ENCODE measurements around the gene ADISSP. TPM values are rescaled to one million over a fixed set of nuclear protein-coding genes. Genes with fewer than 3 reads are reported as not detected.
A peak's percentile ranks its signal among the peaks of the same experiment; 100 is the strongest.

Gene ADISSP
- total and polyA plus RNA-seq, 9 of the 15 experiments (the other 6 are each of a cell fraction or from before 2014, with no cell fraction given): 1.4 to 70.6 (median 23.4) TPM

GRCh38 chr20:3781153-3781910, 13.8 kb upstream of the ADISSP start, which contains the start of gene SPEF1 (continued):
- TF ChIP-seq USF1 (CRISPR knock-in tag; IDR thresholded peaks at IDR 0.05) (no peak), NCOA2 (IDR thresholded peaks at IDR 0.05; ENCODE audit: partially characterized antibody in 2 of 2) (no peak), SMC3 (conservative IDR thresholded peaks at IDR 0.05; ENCODE audit: insufficient read depth, low read depth, low read length) (no peak), DPF2 (IDR thresholded peaks at IDR 0.05) (no peak), ZNF263 (CRISPR knock-in tag; IDR thresholded peaks at IDR 0.05; ENCODE audit: borderline replicate concordance) (peak; percentile 74), SMARCE1 (IDR thresholded peaks at IDR 0.05) (no peak), ZNF280A (IDR thresholded peaks at IDR 0.05; ENCODE audit: low read depth, partially characterized antibody) (no peak), ZNF121 (CRISPR knock-in tag; conservative IDR thresholded peaks at IDR 0.05) (no peak), CBX3 (IDR thresholded peaks at IDR 0.05; ENCODE audit: borderline replicate concordance in 1 of 2, low read length in 2 of 2) (no peak), ZNF586 (CRISPR knock-in tag; conservative IDR thresholded peaks at IDR 0.05) (no peak), STAT5B (CRISPR knock-in tag; IDR thresholded peaks at IDR 0.05) (no peak), ZFP91 (CRISPR knock-in tag; IDR thresholded peaks at IDR 0.05) (no peak), GTF2E2 (tag; IDR thresholded peaks at IDR 0.05) (no peak), TCF7 (IDR thresholded peaks at IDR 0.05; ENCODE audit: borderline replicate concordance) (no peak), RHOXF2B (CRISPR knock-in tag; conservative IDR thresholded peaks at IDR 0.05) (no peak), NEUROD1 (IDR thresholded peaks at IDR 0.05; ENCODE audit: borderline replicate concordance, low read depth, low read length, partially characterized antibody) (no peak), TAF15 (IDR thresholded peaks at IDR 0.05; ENCODE audit: low read depth, low read length) (no peak), CHD4 (IDR thresholded peaks at IDR 0.05; ENCODE audit: insufficient read depth, insufficient replicate concordance, low read depth, low read length, poor library complexity, severe bottlenecking) (no peak), HDAC1 (IDR thresholded peaks at IDR 0.05) (peak in 1 of 2 experiments; percentile 95; a peak in 2 of 4 replicates)
- TF ChIP-seq, protein P1, sequence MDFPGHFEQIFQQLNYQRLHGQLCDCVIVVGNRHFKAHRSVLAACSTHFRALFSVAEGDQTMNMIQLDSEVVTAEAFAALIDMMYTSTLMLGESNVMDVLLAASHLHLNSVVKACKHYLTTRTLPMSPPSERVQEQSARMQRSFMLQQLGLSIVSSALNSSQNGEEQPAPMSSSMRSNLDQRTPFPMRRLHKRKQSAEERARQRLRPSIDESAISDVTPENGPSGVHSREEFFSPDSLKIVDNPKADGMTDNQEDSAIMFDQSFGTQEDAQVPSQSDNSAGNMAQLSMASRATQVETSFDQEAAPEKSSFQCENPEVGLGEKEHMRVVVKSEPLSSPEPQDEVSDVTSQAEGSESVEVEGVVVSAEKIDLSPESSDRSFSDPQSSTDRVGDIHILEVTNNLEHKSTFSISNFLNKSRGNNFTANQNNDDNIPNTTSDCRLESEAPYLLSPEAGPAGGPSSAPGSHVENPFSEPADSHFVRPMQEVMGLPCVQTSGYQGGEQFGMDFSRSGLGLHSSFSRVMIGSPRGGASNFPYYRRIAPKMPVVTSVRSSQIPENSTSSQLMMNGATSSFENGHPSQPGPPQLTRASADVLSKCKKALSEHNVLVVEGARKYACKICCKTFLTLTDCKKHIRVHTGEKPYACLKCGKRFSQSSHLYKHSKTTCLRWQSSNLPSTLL (IDR thresholded peaks at IDR 0.05): no peak
- TF ChIP-seq, protein P2, sequence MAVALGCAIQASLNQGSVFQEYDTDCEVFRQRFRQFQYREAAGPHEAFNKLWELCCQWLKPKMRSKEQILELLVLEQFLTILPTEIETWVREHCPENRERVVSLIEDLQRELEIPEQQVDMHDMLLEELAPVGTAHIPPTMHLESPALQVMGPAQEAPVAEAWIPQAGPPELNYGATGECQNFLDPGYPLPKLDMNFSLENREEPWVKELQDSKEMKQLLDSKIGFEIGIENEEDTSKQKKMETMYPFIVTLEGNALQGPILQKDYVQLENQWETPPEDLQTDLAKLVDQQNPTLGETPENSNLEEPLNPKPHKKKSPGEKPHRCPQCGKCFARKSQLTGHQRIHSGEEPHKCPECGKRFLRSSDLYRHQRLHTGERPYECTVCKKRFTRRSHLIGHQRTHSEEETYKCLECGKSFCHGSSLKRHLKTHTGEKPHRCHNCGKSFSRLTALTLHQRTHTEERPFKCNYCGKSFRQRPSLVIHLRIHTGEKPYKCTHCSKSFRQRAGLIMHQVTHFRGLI (CRISPR knock-in tag; IDR thresholded peaks at IDR 0.05): no peak

All from K562 (cell line).